ENCODE data around the gene ANKRD42. TPM values are rescaled to one million over a fixed set of nuclear protein-coding genes. Genes with fewer than 3 reads are reported as not detected.
A peak's percentile ranks its signal among the peaks of the same experiment; 100 is the strongest.

The ANKRD42 gene
- total and polyA plus RNA-seq, 2 of the 8 experiments (the other 6 are each of a cell fraction or from before 2014, with no cell fraction given): 2.0 to 5.5 TPM

- no peak for TF ChIP-seq JUN (IDR thresholded peaks at IDR 0.05; ENCODE audit: low read depth, low read length)
- peak; percentile 100 for TF ChIP-seq CEBPB (IDR thresholded peaks at IDR 0.05; ENCODE audit: low read depth, low read length)
- TF ChIP-seq NANOG (IDR thresholded peaks at IDR 0.05; ENCODE audit: insufficient read depth, low read depth, low read length, poor library complexity, severe bottlenecking): peak; percentile 21
- TF ChIP-seq CHD1 (IDR thresholded peaks at IDR 0.05; ENCODE audit: low read depth, low read length): no peak
- no peak for TF ChIP-seq CBX8 (IDR thresholded peaks at IDR 0.05; ENCODE audit: borderline replicate concordance, low read depth, low read length)
- peak; percentile 97 for TF ChIP-seq RFX5 (IDR thresholded peaks at IDR 0.05; ENCODE audit: borderline replicate concordance, low read depth, low read length)
- TF ChIP-seq TBP (IDR thresholded peaks at IDR 0.05; ENCODE audit: low read depth, low read length): no peak
- no peak for TF ChIP-seq TAF7 (optimal IDR thresholded peaks at IDR 0.05; ENCODE audit: borderline replicate concordance, low read depth, low read length)
- TF ChIP-seq SAP30 (IDR thresholded peaks at IDR 0.05; ENCODE audit: insufficient read depth, insufficient replicate concordance, low read length): peak; percentile 28
- peak; percentile 86 for TF ChIP-seq SP1 (IDR thresholded peaks at IDR 0.05; ENCODE audit: low read depth, low read length)
- TF ChIP-seq ASH2L (IDR thresholded peaks at IDR 0.05; ENCODE audit: low read length): peak; percentile 71
- 0 out of 2 replicates have a peak, but pooled peaks have one; percentile 52 for TF ChIP-seq PHF8 (conservative IDR thresholded peaks at IDR 0.05; ENCODE audit: low read depth, low read length)
- peak; percentile 89 for TF ChIP-seq CREB1 (IDR thresholded peaks at IDR 0.05)
- no peak for TF ChIP-seq POU5F1 (IDR thresholded peaks at IDR 0.05; ENCODE audit: low read depth, low read length)
- 0 out of 2 replicates have a peak, but pooled peaks have one; percentile 43 for TF ChIP-seq CHD2 (IDR thresholded peaks at IDR 0.05; ENCODE audit: low read length)
- no peak for TF ChIP-seq JUND (IDR thresholded peaks at IDR 0.05; ENCODE audit: low read length)
Observed at GRCh38 chr11:83156144-83156995, 37.1 kb upstream of the ANKRD42 start (continued).

All from H1 (cell line).